Measurements from ENCODE around the gene CDON.

The CDON gene

DNA sequence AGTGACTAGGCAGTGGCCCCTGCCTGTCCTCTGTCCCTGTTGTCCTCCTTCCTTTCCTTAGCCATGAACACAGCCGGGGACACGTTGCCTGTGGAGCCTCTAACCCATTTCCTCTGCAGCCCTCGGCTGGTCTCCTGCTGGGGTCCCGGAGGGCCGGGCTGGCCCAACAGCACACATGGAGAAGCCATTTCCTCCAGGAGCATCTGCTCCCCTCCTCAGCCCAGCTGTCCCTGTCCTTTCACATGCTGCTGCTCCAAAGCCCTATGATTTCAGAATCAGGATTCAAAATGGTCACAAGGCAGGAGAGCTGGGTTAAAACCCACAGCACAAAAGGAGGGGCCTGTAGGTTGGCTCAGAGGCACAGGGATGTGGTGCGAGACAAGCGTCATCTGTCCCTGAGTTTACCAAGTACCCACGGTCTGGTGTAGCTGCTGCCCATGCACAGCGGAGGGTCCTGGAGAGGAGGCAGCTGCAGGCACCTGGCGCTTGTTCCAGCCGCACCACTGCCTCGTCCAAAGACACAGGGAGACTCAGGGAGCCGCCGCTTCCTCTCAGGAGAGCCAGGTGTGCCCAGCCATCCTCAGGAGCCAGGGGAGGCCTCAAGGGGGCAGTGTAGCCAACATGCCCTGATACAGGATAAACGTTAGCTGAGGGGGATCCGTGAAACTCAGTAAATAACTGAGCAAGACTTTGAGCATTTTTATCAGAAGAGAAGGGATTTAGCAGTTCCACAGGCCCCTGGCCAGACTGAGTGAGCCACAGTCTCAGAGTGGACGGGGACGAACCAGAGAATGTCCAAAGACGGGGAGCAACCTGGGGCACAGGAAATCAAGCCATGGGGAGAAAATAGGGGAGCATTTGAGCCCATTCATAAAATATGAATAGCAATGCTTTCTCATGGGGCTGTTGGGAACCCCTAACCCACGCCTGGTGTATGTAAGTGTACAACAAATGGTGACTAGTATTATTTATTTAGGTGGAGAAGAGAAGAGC, 120.8 kb downstream of the CDON start:
- peak; percentile 44 for DNase-seq

DNA sequence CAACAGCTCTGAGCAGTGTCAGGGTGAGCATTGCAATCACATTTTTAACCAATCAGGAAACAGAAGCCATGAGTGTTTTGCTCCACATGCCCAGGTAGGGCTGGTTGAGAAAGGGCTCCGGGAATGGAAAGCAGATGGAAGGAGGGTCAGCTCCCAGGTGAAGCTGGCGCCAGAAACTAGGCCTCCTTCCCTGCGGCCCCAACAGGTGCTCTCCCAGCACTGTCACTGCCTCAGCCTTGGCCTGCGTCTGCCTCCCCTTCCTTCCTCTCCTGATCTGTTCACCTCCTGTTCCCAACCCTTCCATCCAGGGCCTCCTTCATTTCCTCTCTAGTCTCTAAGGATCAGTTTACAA, 121.4 kb downstream of the CDON start:
- DNase-seq: no peak

DNA sequence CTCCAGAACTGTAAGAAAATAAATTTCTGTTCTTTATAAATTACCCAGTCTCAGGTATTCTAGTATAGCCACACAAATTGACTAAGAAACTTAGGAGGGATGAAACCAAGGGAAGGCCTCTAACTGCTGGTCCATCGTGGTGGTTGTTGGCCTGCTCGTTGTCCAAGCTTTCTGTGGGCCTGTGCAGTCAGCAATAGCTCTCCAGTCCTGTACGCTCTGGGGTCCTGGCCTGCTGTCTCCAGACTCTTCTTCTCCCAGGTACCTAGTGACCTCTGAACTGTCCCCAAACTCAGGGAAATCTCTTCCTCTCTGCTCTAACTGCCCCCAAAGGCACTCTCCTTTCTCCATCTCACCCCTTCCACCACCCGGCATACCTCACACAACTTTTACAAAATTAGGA, 122.5 kb downstream of the CDON start:
- no peak for DNase-seq

DNA sequence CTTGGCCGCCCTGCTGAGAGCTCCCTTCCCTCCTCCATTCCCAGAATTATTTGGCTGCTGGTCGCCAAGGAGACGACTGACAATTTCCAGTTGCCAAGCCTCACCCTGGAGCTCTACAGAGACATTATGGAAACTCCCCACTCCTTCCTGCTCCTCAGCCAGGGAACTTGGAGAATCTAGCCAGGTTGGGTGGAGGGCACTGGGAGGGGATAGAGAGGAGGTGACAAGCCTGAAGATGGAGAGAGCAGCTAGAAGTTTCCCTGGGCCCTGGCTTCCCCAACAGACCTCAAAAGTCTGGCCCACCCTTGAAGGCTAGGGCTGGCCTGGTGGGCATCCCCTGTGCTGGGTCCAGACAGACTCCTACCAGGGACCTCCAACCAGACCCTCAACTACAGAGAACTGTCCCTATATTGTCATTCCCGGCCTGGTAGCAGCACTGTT, 123.6 kb downstream of the CDON start:
- DNase-seq: no peak

DNA sequence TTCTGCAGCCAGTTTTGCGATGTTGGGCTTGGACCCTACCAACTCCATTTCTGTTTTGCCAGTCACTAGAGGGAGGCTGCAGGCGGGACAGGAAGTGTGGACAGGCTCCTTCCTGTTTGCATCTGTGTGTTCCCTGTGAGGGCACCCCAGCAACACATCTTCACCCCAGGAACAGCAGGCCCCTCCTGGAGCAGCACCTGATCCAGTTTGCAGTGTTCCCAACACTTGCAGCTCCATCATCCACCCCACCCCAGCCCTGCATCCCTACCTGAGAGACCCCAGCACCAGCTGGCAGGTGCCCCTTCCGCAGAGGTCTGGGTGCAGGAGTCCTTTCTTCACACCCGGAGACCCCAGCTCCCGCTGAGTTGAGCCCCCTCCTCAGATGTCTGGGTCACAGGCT, 124.2 kb downstream of the CDON start:
- DNase-seq: no peak

DNA sequence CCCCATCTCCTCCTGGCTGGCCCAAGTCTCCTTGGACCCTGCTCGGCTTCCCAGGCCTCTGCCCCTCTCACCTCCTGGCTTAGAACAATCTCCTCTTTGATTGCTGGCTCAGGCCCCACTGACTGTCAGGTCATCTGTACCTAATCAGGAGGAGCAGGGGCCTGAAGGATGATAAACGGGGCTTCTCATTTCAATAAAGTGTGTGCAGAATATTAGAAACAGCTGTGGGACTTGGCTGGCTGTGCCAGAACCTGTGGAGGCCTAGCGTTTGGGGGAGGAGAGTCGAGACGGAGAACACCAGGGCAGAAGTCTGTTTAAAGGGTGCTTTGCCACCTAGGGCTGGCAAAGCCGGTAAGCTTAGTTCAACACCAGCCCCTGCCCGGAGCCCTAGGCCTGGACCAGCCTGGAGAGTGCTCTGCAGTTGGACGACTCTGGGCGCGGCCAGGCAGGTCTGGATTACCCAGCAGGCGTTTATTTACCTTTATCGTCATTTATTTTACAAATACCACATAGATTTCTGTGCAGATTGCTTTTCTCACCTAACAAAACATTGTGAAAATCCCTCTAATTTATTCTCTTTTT, 127.0 kb downstream of the CDON start:
- no peak for DNase-seq

DNA sequence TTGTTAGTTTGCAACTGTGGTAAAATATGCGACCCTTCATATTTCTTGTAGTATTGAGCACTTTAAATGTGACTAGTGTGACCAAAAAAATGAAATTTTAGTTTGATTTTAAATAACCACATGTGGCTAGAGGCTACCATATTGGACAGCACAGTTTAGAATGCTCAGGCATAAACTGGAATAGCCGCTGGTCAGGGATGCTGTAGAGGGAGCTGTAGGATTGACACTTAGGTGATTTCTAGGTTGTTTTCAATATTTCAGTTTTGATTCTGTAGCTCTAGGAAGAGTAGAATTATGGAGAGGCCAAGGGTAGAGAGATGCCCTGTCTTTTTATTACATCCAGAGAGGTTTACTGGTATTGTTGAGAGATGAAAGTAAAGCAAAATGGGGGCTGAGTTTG, 127.6 kb downstream of the CDON start:
- no peak for DNase-seq

DNA sequence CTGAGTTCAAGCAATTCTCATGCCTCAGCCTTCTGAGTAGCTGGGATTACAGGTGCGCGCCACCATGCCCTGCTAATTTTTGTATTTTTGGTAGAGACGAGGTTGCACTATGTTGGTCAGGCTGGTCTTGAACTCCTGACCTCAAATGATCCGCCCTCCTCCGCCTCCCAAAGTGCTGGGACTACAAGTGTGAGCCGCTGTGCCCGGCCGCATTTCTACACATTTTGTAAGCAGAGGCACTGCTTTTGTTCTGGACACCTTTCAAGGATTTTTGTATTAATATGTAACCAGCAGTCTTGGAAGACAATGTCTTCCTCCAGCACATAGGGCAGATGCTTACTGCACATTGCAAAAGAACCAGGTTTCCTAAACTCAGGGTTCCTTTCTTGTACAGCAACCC, 128.2 kb downstream of the CDON start:
- no peak for DNase-seq

DNA sequence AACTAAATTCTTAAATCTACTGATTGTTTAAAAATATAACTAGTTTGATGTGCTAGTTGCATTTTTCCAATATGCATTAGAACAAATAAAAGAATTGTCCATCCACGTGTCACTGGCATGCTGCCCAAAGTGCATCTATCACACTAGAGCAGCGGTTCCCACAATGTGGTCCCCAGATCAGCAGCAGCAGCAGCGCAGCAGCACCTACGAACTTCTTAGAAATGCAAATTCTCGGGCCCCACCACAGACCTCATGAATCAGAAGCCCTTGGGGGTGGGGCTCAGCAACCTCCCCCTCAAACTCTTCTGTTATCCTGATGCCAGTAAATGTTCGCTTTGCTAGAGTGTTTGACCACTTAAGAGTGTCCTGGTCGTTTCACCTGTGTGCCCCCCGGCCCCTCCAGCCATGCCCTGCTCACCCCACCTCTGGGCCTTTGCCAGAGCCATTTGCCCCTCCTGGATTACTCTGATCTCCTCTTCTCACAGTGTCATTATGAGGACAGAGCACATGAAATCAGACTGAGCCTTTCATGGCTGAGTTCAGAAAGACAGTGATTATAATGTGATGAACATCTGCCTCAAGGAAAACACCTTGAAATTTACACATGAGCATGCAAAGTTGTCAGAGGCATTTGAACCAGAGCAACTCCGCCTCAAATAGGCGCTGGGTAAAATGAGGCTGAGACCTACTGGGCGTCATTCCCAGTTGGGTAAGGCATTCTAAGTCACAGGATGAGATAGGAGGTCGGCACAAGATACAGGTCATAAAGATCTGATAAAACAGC, 129.4 kb downstream of the CDON start:
- DNase-seq: no peak

DNA sequence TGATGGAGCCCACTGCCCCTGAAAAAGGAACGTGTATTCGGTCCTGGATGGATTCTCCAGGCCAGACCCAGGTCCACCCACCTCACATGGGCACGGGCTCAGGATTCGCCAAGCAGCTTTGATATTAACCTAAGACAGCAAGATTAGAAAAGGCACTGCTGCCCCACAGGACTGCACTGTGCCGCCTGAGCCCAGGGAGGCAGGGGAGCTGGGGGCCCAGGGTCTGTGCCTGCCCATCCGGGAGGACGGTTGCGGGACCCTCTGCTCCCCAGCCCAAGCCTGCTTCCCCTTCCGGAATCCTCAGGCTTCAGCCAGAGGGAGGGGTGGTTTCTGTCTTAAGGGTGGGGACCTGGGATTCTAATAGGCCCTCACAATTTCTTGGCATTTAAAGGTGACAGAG, 130.4 kb downstream of the CDON start:
- no peak for DNase-seq

DNA sequence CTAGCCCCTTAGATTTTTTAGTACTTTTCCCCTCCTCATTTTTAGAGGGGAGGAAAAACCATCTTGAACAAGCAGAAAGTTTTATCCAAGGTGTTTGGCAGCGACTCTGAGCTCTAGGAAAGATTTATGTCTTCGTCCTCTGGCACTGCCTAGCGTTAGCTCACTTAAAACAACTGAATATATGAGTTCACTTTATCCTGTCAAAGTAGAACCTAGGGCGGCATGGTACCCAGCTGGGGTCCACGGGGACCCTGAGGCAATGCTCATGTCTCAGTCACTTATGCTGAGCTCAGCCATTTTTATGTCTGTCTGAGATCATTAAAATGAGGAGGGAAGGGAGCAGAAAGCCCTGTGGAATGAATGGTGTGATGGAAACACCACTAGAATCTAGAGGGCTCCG, 131.0 kb downstream of the CDON start:
- no peak for DNase-seq

DNA sequence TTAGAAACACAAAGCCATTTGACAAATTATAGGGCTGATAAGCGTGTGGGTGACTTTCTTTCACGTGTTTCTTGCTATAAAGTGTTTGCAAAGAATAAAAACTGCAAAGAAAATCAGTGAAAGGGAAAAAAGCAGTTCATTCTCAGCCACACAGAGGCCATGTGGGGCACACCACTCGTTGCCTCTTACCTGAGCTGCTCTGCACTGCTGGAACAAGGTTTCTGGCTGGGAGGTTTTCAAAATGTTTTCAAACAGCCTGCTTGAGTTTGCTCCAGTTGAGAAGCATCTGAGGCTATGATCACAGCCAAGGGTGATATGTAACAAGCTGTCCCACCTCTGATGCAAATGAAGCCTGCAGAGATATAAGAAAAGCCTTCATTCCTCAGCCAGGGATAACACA, 131.6 kb downstream of the CDON start:
- DNase-seq: no peak

DNA sequence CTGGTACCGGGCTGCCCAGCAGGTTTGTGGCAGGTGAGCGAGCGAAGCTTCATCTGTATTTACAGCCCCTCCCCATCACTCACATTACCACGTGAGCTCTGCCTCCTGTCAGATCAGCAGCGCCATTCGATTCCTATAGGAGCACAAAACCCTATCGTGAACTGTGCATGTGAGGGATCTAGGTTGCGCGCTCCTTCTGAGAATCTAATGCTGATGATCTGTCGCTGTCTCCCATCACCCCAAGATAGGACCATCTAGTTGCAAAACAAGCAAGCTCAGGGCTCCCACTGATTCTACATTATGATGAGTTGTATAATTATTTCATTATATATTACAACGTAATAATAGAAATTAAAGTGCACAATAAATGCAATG, 132.6 kb downstream of the CDON start:
- no peak for DNase-seq

DNA sequence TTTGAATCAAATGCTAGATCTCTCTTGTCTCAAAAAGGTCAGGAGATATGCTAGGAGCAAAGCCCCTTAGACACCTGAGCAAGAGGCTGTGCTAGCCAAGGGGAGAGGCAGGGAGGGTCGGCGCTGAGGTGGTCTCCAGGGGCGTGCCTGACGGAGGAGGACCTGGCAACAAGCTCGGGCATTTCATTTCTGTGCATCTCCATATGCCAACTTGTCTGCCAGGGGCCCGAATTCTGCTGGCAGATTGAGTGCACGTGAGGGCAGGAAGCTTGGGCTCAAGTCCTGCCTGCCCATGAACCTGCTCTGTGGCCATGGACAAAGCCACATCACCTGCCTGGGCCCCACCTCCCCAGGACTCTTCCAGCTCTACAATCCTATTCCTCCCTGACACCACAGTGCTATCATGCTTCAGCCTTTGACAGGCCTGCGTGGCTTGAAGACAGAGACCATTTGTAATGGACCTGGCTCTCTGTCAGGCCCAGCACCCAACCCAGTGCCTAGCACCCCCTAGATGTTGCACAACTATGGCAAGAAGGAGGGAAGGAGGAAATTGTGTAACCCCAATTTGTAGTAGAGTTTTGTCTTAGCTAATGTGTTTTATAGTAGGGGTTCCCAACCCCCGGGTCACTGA, 133.1 kb downstream of the CDON start:
- no peak for DNase-seq

DNA sequence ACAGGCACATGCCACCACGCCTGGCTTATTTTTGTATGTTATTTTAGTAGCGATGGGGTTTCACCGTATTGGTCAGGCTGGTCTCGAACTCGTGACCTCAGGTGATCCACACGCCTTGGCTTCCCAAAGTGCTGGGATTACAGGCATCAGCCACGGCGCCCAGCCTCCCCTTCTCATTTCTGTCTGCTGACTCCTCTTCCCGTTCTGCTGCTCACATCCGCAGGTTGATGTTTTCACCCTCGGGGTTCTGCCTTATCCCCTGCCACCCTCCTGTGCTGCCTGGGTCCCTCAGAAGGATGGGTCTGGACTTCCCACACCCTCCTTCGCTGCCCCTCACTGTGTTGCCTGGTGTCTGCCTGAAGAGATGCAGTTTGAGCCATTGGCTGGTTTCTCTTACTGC, 136.0 kb downstream of the CDON start:
- no peak for DNase-seq

DNA sequence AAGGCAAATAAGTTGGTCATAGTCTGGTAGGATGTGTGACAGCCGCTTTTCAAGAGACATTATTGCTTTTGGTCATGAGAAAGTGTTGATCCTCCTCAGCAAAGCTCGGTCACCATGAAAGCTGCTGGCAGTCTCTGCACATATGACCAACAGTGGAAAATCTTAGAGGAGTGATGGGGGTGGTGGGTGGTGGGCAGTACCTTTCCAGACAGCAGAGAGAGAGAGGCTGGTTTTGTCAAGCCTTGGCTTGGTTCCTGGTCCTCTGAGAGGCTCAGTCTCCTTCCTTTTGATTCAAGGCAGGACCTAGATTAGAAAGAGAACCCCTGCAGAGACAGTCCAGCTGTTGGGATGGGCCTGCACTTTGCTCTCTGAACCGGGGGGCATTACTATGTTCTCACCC, 136.9 kb downstream of the CDON start:
- DNase-seq: no peak

DNA sequence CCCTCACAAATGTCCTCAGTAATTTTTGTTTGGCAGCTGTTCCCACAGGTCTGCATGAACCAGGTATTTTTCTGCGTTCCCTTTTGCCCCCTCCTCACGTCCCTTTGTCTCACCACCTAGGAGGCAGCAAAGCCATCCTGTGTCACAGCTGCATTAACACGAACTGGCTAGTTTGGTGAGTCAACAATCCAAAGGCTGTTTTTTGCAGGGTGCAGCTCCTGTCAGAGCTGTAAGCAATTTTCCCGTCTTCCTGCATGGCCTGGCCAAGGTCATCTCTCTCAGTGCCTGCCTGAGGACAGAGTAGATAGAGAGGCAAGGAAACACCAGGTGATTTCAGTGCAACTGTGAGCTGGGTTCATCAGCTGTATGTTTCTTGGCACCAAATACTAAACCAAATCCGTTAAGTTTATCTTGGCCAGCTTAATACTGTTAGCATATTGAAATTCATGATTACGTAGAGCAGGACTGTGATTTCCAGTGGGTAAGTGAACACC, 137.4 kb downstream of the CDON start:
- DNase-seq: no peak

DNA sequence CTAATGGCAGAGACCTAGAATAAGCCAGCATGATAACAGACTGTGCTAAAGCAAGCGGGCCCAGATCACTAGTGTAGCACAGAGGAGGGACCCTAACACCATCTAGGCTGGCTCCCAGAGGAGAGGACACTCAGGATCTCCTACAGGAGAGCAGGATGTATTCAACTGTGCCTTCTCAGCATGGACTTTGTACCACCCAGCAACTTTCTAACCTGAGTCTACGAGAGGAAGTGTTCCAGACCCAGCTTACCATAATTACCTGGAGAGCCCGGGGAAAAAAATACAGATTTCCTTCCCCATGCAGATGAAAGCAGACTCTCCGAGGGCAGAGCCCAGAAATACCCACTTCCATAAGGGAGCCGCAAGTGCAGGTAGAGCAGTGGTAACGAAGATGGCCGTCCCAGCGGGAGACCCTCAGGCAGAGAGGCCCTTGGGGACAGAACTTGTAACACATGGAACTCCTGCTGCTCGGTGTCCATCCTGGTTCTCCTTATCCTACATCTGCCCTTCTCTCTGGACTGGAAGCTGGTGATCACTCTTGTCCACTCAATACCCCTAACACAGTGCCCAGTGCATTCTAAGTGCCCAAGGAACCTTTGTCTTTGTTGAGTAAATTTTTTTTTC, 138.2 kb downstream of the CDON start:
- no peak for DNase-seq

DNA sequence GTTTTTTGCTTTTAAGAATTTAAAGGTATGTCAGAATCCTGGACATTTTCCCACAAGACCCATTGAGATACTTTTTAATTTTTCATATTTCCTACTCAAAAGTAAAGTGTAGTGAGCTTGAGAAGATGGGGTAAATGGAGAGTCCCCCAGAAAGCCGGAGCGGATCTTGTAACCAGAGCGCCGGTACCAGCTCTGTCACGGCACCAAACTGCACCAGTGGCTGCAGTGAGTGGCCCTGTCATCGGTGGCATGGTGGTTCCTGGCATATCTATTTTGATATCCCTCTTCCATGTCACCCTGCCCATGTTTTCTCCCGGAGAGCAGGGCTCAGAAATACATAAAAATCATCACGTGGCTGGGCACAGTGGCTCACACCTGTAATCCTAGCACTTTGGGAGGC, 139.0 kb downstream of the CDON start:
- DNase-seq: no peak

DNA sequence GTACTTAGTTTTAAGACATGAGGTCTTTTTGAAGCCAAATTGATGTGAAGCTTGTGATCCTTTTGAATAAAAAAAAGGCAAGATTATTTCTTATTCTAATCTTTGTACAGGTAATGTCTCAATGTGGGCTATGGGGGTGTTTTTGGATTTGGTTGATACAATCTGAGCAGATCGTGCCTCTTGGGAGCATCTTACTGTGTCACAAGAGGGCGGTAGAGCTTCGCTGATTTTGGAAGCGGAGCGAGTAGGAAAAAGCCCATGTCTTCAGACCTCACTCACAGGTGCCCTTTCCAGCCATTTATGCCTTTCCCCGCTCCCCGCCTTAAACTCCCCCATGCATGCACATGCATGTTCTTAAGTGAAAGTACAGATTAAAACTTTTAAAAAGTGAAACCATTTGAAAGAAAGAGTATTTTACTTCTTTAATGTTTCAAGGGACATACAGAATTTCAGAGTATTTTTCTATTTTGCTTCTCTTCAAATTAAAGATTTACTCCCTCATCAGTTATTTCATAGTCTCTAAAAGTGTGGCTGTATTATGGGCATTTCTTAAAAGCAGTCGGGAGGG, 139.6 kb downstream of the CDON start:
- peak; percentile 47 for DNase-seq

DNA sequence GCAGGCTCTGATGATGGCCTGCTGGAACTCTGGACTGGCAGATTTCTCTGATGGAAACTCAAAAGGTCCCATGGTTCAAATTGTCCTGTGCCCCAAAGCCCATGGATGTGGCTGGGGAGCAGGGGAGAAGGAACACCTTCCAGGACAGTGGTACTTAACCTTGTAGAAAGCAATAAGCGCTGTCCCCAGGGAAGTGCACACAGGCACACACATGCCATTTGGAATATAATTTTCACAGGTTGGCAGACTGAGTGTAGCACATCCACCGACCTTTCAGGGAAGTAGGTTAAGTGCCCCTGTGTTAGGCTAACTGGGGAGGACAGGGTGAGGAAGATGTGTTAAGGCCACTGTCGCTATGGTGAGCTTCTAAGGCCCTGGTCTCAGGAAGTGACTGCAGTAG, 140.5 kb downstream of the CDON start:
- DNase-seq: no peak

DNA sequence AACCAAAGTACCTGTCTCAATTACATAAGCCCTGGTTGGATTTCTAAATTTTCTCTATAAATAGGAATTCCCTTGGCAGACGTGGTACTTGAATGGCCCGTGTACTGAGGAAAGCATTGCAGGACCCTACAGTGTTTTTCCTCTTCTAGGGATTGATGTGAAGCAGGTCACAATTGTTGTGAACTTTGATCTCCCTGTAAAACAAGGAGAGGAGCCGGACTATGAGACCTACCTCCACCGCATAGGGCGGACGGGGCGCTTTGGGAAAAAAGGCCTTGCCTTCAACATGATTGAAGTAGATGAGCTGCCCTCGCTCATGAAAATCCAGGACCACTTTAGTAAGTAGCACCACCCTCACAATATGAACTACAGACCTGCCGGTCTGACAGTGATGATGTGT, 141.6 kb downstream of the CDON start:
- DNase-seq: no peak

Data from activated T-cell treated with anti-CD3 and anti-CD28 coated beads, Interleukin-2, amount 50 U/mL, for 1 hour (primary cell).